Skin epidermis (tissue), 12 donors: ENCODE measurements around the gene AATK.
A peak's percentile ranks its signal among the peaks of the same experiment; 100 is the strongest.

ENCODE experiments used
- H3K27ac ChIP-seq, 21 experiments: fragments of 200-600 bp; sonication (generic) in 11 of 21; one replicate each; pipeline ENCODE4 v1.5.0; 2020; ENCODE audit warnings: mild to moderate bottlenecking in 3 of 21, inconsistent platforms in 2 of 21, moderate library complexity in 2 of 21
- H3K4me3 ChIP-seq, 7 experiments: fragments of 200-600 bp; sonication (generic) in 2 of 7; one replicate each; pipeline ENCODE4 v1.5.0; 2020; ENCODE audit warnings: inconsistent platforms in 2 of 7, mild to moderate bottlenecking in 2 of 7, moderate library complexity in 1 of 7

The AATK gene

GRCh38 chr17:81135505-81136278 lies 30.3 kb downstream of the AATK start:
- Histone ChIP-seq H3K27ac (no peak overlapping the region), H3K4me3 (no peak overlapping the region)

- H3K4me3 ChIP-seq, result no peak overlapping the region
- H3K27ac ChIP-seq, result no peak overlapping the region
These were observed 31.8 kb downstream of the AATK start for GRCh38 chr17:81134064-81134781.

DNA sequence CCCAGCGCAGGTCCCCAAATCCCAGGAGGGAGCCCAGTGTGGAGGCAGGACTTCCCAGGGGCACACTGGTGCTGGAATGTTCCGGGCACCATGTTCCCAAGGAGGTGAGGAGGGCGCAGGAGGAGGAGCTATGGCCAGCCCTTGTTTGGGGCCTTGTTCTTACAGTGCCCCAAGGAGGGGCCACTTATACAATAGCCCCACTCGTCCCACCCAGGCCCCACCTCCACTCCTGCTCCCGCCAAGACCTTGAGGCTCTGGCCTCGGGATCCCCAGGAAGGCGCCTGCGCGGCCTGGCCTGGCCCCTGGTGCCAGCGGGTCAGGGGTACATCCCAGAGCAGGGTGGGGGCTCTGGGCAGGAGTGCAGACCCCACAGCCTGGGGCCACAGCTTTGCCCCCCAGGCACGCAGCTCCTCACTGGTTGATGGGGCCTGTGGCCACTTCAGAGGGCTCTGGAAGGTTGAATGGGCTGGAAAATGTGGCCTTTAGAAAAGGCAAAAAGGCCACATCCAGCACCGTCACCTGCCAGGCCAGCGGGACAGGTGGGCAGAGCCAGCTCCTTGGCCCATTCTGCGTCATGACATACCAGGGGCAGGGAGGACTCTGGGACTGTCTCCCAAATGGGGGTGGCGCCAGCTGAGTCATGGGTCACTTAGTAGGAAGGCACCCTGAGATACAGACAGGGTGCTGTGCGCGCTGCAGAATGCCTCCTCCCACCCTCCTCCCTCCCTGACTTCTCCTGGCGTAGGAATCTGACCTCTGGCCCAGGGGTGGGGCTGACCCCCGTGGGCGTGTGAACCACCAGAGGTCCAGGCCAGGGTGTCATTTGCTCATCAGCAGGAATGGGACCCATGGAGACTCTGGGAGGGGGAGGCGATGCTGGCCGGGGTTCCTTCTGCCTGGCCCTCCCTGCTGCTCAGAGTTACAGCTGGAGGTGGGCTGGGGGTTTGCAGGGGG lies 33.0 kb downstream of the AATK start:
- Histone ChIP-seq H3K27ac (no peak overlapping the region), H3K4me3 (no peak overlapping the region)

- Histone ChIP-seq H3K27ac (no peak overlapping the region), H3K4me3 (no peak overlapping the region)
These were observed 33.9 kb downstream of the AATK start for GRCh38 chr17:81132197-81132540.

- H3K4me3 ChIP-seq, result no peak overlapping the region
- no peak overlapping the region for H3K27ac ChIP-seq
These were observed 34.4 kb downstream of the AATK start for GRCh38 chr17:81131486-81132196.

GRCh38 chr17:81130385-81131361 lies 35.3 kb downstream of the AATK start:
- no peak overlapping the region for H3K4me3 ChIP-seq
- H3K27ac ChIP-seq, result no peak overlapping the region

DNA sequence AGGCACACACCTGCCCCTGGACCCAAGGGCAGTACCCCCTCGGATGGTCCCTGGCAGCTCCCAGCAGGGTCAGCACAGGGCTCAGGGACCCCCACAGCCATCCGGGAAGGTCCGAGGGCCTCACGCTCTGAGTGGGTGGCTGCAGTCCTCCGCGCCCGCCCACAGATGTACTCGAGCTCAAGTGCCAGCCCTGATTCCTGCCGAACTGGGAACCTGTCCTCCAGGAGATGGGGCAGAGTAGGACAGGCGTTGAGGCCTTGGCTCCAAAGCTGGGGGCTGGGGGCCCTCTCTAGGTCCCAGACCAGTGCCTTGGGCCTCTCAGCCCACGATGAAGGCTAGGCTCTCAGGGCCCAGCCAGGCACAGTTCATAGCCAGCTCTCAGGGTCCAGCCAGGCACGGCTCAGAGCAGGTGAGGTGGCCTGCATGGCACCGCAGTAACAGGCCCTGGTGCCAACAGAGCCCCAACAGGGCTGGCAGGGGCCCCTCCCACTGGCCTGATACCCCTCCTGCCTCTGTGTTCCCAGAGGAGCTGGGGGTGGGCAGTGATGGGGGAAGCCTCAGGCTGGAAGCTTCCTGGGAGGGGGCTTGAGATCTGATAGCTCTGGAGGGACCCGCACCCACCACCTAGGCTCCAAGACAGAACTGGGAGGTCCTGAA lies 36.2 kb downstream of the AATK start:
- H3K27ac ChIP-seq, result peak overlapping the region in 1 of 21 experiments; percentile 47
- H3K4me3 ChIP-seq, result no peak overlapping the region

GRCh38 chr17:81129289-81129688 lies 36.7 kb downstream of the AATK start:
- peak overlapping the region in 1 of 21 experiments; percentile 47 for H3K27ac ChIP-seq
- no peak overlapping the region for H3K4me3 ChIP-seq

- H3K4me3 ChIP-seq, result no peak overlapping the region
These were observed 37.2 kb downstream of the AATK start for GRCh38 chr17:81128774-81129173.

DNA sequence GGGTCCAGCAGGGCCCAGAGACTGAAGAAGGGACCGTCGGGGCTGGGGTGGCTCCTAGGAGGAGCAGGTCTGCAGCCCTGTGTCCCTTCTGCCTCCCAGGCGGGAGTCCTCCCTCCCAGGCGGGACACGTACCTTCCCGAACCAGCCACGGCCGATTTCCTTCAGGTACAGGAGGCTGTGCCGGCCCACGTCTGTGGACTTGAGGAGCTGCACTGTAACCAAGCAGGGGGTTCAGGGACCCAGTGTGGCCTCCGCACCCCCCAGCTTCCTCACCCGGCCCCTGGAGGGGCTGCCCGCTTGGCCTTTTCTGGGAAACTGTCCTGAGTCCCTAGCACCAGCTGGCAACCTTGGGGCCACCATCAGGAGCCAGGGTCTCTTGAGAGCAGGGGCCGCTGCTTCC lies 37.7 kb downstream of the AATK start:
- Histone ChIP-seq H3K4me3 (no peak overlapping the region), H3K27ac (peak overlapping the region in 1 of 21 experiments; percentile 3)

More at GRCh38 chr17:81128774-81129173, 37.2 kb downstream of the AATK start:
- H3K27ac ChIP-seq, result peak overlapping the region in 1 of 21 experiments; percentile 47

GRCh38 chr17:81127526-81128177 lies 38.4 kb downstream of the AATK start:
- Histone ChIP-seq H3K27ac (peak overlapping the region in 1 of 21 experiments; percentile 3), H3K4me3 (no peak overlapping the region)

- no peak overlapping the region for H3K27ac ChIP-seq
- H3K4me3 ChIP-seq, result no peak overlapping the region
These were observed 38.9 kb downstream of the AATK start for GRCh38 chr17:81127133-81127455.

GRCh38 chr17:81126281-81127132 lies 39.5 kb downstream of the AATK start:
- Histone ChIP-seq H3K4me3 (no peak overlapping the region), H3K27ac (no peak overlapping the region)

DNA sequence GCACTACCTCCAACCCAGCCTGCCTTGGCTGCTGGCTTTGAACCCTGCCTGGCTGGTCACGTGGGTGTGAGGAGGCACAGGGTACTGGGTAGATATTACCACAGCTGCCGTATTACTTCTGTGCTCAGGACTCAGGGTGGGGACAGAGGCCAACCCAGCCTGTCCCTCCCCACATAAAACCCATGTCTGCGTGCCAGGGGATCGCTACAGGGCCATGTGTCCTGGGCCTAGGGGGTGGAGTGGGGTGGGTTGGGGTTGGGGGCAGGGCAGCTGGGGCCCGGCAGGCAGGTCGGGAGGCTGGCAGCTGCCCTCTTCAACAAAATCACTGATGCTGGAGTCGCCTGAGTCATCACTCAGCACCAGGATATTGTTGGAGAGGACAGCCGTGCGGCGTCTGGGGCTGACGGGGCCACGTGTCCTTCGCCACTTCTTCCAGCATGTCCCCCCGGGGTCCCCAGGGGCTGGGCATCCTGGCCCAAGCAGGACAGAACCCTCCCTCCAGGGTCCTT lies 40.4 kb downstream of the AATK start:
- Histone ChIP-seq H3K27ac (no peak overlapping the region), H3K4me3 (no peak overlapping the region)

DNA sequence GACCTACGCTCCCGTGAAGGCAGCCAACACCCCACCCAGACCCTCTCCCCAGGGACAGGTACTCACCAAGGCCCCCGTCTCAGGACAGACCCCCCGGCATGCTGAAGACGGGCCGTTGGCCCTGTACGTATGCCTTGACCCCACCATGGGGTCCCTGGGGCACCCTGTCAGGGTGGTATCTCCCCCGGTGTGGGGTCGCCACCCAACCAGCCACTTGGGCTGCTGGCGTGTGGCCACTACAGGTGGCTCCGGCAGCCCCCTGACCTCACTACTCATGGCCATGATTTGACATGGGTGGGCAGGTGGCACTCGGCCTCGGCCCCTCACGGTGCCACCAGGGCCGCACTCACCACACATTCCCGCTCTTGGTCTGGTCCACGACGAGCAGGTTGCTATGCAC lies 41.6 kb downstream of the AATK start:
- Histone ChIP-seq H3K27ac (no peak overlapping the region), H3K4me3 (no peak overlapping the region)
